AG04449 (cell line): Measurements from ENCODE around the gene TOGARAM1.
A peak's percentile ranks its signal among the peaks of the same experiment; 100 is the strongest.

ENCODE experiments used
- CTCF ChIA-PET: fragments of 350-600 bp; formaldehyde crosslinking; extraction: SDS; loops from one replicate; lab custom pipeline; 2021; ENCODE audit warnings: antibody characterized with exemption; lab: Yijun Ruan, JAX
- POLR2A ChIA-PET: fragments of 400-600, 350-600 bp; formaldehyde crosslinking; extraction: SDS; loops from one replicate; lab custom pipeline; 2020; ENCODE audit warnings: antibody characterized with exemption, inconsistent platforms; lab: Yijun Ruan, JAX
- DNase-seq: peaks from one replicate; pipeline ENCODE4 v3.0.0-alpha.2; 2010; ENCODE audit warnings: low read depth, low spot score
- H3K4me3 ChIP-seq: 2 replicates; pipeline ENCODE4 v1.5.1; 2011; ENCODE audit warnings: low read depth, mild to moderate bottlenecking, control low read depth, low read length
- TF ChIP-seq, protein P1 (sequence below): IDR thresholded peaks from one replicate; pipeline ENCODE4 v1.5.1; 2011; ENCODE audit warnings: mild to moderate bottlenecking, moderate library complexity, low read length, control low read depth, inconsistent platforms; ENCODE audit not compliant: insufficient read depth; ENCODE audit errors: missing control alignments

The TOGARAM1 gene

GRCh38 chr14:44960146-44960545, 1.8 kb upstream of the TOGARAM1 start:
- peak overlapping the region; percentile 93 for H3K4me3 ChIP-seq
- POLR2A ChIA-PET = no interaction called here
- CTCF ChIA-PET = interaction anchor here (5.2 kb wide), 1 partner anchor 46 kb away, joined by 26 read pairs; no protein-coding TSS in a partner anchor
- no peak for DNase-seq
- TF ChIP-seq, protein P1, sequence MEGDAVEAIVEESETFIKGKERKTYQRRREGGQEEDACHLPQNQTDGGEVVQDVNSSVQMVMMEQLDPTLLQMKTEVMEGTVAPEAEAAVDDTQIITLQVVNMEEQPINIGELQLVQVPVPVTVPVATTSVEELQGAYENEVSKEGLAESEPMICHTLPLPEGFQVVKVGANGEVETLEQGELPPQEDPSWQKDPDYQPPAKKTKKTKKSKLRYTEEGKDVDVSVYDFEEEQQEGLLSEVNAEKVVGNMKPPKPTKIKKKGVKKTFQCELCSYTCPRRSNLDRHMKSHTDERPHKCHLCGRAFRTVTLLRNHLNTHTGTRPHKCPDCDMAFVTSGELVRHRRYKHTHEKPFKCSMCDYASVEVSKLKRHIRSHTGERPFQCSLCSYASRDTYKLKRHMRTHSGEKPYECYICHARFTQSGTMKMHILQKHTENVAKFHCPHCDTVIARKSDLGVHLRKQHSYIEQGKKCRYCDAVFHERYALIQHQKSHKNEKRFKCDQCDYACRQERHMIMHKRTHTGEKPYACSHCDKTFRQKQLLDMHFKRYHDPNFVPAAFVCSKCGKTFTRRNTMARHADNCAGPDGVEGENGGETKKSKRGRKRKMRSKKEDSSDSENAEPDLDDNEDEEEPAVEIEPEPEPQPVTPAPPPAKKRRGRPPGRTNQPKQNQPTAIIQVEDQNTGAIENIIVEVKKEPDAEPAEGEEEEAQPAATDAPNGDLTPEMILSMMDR = no peak

GRCh38 chr14:44960646-44961045, 1.3 kb upstream of the TOGARAM1 start:
- TF ChIP-seq, protein P1 = no peak
- POLR2A ChIA-PET = no interaction called here
- CTCF ChIA-PET = interaction anchor here (5.2 kb wide), 1 partner anchor 47 kb away, joined by 26 read pairs; no protein-coding TSS in a partner anchor
- H3K4me3 ChIP-seq = peak overlapping the region; percentile 93
- no peak for DNase-seq

- ChIA-PET POLR2A (interaction anchor here (0.7 to 1.6 kb wide), 4 partner anchors 16 to 63 kb away, joined by 3 to 5 read pairs (median 4); no protein-coding TSS in a partner anchor), CTCF (interaction anchor here (5.2 kb wide), 1 partner anchor 47 kb away, joined by 26 read pairs; no protein-coding TSS in a partner anchor)
- TF ChIP-seq, protein P1 = no peak
- peak overlapping the region; percentile 93 for H3K4me3 ChIP-seq
- no peak for DNase-seq
Observed at GRCh38 chr14:44961151-44961553, 838 bp upstream of the TOGARAM1 start.

- TF ChIP-seq, protein P1 = no peak
- peak overlapping the region; percentile 93 for H3K4me3 ChIP-seq
- CTCF ChIA-PET = interaction anchor here (1.0 to 5.2 kb wide), 4 partner anchors 22 to 306 kb away, joined by 3 to 26 read pairs (median 4); partner anchors contain the start of gene PRPF39
- no peak for DNase-seq
- POLR2A ChIA-PET = interaction anchor here (0.5 to 1.6 kb wide), 4 partner anchors 17 to 65 kb away, joined by 4 to 5 read pairs (median 4); no protein-coding TSS in a partner anchor
Observed at GRCh38 chr14:44962334-44963043, 499 bp downstream of the TOGARAM1 start.

GRCh38 chr14:44963044-44963528, 1.1 kb downstream of the TOGARAM1 start:
- ChIA-PET CTCF (interaction anchor here (0.8 to 5.2 kb wide), 5 partner anchors 22 to 305 kb away, joined by 3 to 26 read pairs (median 3); partner anchors contain the start of genes MIS18BP1 and PRPF39), POLR2A (no interaction called here)
- peak overlapping the region; percentile 93 for H3K4me3 ChIP-seq
- DNase-seq = no peak
- TF ChIP-seq, protein P1 = no peak

- CTCF ChIA-PET = interaction anchor here (0.8 to 5.2 kb wide), 3 partner anchors 21 to 289 kb away, joined by 3 to 26 read pairs (median 4); partner anchors contain the start of gene MIS18BP1
- no peak for DNase-seq
- POLR2A ChIA-PET = no interaction called here
- peak overlapping the region; percentile 93 for H3K4me3 ChIP-seq
- TF ChIP-seq, protein P1 = no peak
Observed at GRCh38 chr14:44963775-44964380, 1.9 kb downstream of the TOGARAM1 start.
